Loucy (cell line): ENCODE measurements around the gene CABP4.

Experiments
- CTCF ChIP-seq: fragments of 200-600 bp; sonication (generic); conservative IDR thresholded peaks from 2 replicates; pipeline ENCODE4 v1.5.1; 2014; ENCODE audit warnings: mild to moderate bottlenecking, antibody characterized with exemption, low read length
- EZH2phosphoT487 ChIP-seq: fragments of 200-600 bp; IDR thresholded peaks from 2 replicates; pipeline ENCODE4 v1.6.1; 2018; ENCODE audit warnings: antibody characterized with exemption, mild to moderate bottlenecking, moderate library complexity, borderline replicate concordance

- TF ChIP-seq CTCF (no peak), EZH2phosphoT487 (no peak)
Measured at GRCh38 chr11:67510023-67510345, 54.8 kb downstream of the CABP4 start.
